ENCODE results near the gene PVRIG.
"Not testable (repeated sequence)": the region's sequence is repeated elsewhere in the genome, so short reads cannot be mapped to it uniquely, and the experiment has no call there.

PVRIG gene

DNA sequence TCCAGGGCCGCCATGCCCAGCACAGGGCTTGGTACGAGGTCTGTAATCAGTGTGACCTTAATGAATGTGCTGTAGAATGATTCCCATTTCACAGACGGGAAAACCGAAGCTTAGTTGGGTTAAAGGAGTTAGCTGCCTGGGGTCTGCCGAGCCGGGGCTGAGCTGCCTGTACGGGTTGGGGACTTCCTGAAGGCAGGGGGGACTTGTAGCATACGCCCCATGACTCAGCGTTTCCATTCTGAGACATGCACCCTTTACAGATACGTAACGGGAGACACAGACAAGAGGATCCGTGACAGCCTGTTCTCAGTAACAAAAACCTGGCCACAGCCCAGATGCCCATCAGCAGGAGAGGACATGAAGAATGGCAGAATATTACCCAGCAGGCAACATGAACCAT lies 23.6 kb downstream of the PVRIG start:
- DNase-seq, result peak; percentile 81

DNA sequence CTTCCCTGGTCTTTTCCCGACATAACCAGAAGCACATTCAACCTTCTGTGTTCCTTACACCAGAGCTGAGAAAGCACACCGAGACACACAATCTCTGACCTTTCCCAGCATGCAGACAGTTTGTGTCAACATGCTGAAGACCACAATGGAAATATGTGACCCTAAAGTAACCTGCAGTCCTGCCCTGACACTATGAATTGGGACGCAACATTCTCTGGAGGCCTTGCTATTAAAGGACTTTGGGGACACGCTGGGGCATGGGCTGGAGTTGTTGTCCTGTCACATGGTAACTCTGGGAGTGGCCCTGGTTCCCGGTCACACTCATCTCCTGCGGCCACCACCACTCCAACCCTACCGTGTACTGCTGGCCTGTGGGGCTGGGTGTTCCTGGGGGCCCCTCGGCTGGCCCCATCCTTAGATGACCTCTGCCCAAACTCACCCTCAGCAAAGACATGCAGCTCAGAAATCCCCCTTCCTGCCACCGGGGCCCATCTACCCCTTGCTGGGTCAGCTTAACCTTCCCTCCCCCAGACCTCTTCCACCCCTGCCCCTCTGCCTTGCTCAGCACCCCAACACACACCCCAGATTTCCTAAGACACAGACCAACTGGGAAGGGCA lies 25.3 kb downstream of the PVRIG start:
- not testable (repeated sequence) for DNase-seq

DNA sequence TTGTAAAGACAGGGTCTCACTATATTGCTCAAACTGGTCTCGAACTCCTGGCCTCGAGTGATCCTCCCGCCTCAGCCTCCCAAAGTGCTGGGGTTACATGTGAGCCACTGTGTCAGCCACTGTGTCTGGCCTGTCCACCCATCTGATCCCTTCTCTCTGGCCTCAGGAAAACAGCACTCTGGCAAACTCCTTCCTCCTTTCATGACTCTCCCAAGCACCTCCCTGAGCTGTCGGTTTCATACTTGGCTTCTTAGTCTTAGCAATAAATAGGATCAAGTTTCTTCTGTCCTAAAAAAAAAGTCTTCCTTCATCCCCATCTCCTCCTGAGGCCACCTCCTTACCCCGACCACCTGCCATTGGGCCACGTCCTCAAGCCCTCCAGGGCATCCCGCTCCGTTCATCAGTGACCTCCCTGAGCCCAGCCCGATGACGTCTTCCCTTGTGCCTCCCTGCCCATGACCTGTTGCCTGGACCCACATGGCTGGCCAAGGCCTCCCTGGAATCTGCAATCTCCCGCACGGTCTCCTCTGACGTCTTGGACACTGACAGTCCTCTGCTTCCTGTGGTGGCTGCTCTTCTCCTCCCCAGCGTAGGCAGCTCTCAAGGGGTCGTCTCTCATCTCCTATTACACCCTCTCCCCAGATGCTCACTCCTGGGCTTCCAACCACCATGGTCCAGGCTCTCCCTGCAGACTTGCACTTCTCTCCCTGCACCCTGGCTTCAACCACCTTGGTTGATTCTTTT lies 26.5 kb downstream of the PVRIG start:
- not testable (repeated sequence) for DNase-seq

DNA sequence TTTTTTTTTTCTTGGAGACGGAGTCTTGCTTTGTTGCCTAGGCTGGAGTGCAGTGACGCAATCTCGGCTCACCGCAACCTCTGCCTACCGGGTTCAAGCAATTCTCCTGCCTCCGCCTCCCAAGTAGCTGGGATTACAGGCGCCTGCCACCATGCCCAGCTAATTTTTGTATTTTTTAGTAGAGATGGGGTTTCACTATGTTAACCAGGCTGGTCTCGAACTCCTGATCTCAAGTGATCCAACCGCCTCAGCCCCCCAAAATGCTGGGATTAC lies 27.1 kb downstream of the PVRIG start:
- DNase-seq, result not testable (repeated sequence)

DNA sequence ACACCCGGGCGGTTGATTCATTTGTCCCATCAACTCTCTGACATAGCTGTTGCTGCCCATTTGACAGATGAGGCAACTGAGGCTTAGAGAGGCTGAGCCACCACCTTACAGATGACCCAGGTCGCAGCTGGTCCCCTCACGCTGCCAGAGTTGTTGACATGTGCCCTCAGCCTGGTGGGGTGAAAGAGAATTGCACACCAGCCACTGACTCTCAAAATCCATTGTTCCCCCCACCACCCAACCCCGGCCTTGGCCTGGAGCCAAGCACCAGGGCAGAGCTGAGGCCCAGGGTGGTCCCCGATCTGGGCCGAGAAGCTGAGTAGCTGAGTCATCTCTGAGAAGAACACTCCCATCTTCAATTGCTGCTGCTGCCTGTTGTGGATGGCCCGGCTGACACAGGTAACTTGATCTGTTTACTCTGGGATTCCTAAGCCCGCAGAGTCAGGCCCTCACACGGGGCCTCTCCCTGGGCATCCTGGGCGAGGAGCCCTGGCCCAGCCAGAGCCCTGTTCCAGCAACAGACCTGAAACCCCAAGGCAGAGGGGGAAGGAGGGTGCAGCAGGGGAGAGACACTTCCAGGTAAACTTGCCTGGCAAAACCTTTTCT lies 27.5 kb downstream of the PVRIG start:
- no peak for DNase-seq

DNA sequence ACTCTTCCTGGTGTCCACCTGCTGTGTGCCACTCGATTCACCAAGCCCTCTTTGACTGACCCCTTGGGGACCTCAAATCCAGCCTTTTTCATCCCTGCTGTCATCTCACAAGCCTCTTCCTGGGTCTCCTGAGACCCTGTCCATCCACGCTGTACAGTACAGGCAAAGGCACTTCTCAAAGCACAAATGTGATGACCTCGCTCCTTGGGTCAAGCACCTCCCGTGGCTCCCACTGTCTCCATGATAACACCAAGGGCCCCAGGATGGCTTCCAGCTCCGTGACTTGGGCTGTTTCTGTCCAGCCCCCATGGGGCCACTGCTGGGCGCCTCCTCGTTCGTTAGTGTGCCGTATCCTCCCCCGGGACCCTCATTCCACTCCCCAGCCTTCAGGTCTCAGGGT lies 28.7 kb downstream of the PVRIG start:
- DNase-seq, result no peak

DNA sequence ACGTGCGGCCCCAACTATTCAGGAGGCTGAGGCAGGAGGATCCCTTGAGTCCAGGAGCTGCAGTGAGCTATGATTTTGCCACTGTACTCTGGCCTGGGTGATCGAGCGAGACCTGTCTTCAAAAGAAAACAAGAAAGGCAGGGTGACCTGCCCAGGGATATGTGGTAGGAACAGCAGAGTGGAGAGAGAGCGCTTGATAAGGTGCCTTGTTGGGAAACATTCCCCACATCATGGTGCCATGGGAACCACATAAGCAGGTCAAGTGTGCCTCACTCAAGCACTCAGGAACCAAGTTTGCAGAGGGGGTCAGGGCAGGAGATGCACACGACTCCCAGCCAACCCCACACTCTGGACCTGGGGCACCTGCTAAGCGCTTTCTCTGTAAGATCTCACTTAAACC lies 37.3 kb downstream of the PVRIG start:
- DNase-seq, result no peak

DNA sequence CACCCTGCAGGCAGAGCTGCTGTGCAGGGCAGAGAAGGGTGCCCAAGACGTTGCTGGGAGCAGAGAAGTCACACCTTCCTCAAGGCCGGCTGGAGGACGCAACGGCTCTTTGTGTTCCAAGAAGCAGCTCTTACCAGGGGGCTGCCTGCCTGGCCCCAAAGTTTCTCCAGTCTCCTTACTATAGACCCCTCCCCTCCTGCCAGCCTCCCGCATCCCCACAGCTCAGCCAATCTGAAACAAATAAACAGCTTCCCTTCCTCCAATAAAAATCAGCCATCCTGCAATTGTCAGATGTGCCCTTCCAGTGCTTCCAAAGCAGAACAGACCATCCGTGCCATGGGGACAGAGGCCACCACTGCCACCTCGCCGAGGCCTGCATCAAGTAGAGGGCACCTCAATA lies 40.2 kb downstream of the PVRIG start:
- not testable (repeated sequence) for DNase-seq

DNA sequence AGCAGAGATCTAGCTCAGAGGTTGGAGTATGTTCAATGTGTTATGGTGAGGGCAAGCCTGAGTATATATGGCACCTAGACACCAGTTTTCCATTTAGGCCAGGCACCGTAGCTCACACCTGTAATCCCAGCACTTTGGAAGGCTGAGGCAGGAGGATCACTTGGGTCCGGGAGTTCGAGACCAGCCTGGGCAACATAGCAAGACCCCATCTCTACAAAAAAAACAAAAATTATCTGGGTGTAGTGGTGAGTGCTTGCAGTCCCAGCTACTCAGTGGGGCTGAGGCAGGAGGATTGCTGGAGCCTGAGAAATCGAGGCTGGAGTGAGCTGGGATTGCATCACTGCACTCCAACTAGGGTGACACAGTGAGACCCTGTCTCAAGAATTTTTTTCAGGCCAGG lies 43.1 kb downstream of the PVRIG start:
- not testable (repeated sequence) for DNase-seq

DNA sequence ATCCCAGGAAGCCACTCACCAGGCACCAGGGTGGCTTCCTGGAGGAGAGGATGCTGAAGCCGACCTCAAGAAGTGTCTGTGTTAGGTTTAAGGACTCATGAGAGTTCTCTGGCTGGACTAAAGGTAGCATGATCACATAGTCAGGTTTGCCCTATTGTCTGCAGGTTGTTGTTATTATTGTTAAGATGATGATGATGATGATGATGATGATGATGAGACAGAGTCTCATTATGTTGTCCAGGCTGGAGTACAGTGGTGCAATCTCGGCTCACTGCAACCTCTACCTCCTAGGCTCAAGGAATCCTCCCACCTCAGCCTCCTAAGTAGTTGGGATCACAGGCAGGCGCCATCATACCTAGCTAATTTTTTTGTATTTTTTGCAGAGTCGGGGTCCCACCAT lies 44.5 kb downstream of the PVRIG start:
- DNase-seq, result not testable (repeated sequence)

DNA sequence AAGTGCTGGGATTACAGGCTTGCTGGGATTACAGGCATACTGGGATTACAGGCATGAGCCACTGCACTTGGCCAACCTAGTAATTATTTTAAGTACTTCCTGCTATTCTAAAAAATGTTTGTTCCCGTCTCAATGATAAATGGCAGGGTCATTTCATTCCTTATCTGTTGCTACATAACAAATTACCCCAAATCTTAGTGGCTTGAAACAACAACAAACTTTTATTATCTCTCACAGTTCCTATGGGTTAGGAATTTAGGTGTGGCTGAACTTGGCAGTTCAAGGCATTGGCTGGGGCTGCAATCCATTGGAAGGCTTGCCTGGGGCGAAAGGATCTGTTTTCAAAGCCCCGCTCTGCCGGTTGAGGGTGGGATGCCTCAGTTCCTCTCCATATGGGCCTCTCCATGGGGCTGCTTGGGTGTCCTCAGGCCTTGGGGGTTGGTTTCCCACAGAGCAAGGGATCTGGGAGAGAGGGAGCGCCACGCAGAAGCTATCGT lies 45.0 kb downstream of the PVRIG start:
- not testable (repeated sequence) for DNase-seq

DNA sequence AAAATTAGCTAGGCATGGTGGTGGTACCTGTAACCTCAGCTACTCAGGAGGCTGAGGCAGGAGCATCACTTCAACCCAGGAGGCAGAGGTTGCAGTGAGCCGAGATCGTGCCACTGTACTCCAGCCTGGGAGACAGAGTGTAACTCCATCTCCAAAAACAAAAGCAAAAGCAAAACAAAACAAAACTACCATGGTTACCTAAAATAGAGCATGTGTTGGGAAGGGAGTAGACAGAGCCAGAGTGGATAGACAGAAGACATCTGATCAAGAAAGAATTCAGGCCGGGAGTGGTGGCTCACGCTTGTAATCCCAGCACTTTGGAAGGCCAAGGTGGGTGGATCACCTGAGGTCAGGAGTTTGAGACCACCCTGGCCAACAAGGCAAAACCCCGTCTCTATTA lies 46.1 kb downstream of the PVRIG start:
- not testable (repeated sequence) for DNase-seq

DNA sequence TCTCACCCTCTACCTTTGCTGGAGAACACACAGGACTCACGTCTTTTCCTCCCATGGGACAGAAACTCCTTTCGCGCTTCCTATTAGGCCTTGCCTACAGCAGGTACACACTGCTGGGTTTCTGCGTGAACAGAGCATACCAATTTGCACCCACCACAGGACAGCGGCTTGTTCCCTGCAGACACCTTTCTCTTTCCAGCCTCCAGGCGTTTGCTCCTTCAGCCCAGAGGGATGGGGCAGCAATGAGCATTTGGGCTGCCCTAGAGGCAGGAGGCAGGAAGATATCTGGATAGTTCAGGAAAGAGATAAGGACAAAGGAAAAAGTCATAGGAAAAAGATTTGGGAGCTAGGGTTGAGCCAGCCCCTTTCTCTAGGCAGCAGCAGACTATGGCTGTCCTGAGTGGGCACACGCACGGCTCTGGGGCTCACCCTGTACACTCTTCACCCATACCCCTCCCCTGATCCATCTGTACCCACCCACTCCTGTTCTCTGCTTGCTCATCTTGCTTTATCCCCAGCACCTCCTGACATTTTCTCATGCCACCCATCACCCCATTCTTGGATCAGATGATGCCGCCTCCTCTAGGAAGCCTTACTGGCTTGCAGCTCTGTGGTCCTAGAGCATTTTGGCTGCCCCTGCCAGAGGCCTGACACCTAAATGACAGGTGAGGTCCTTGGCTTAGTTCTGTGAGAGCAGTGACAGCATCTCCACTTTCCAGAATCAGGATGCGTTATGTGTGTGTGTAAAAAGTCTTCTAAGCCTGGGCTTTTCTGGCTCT lies 47.0 kb downstream of the PVRIG start:
- no peak for DNase-seq

DNA sequence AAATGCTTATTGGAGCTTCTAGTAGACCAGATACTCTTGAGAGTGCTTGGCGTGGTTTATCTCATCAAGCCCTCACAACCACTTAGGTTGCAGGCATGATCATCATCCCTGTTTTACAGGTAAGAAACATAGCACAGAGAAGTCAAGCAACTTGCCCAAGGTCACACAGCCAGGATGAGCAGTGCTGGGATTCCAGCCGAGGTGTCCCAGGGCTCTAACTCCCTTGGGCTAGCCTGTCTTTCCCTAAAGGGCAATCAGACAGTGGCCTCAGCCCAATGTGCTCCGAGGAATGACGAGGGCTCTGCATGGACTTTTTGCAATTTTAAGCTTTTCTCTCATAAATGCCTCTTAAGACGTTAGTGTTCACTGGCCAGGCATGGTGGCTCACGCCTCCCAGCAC lies 47.9 kb downstream of the PVRIG start:
- DNase-seq, result no peak

DNA sequence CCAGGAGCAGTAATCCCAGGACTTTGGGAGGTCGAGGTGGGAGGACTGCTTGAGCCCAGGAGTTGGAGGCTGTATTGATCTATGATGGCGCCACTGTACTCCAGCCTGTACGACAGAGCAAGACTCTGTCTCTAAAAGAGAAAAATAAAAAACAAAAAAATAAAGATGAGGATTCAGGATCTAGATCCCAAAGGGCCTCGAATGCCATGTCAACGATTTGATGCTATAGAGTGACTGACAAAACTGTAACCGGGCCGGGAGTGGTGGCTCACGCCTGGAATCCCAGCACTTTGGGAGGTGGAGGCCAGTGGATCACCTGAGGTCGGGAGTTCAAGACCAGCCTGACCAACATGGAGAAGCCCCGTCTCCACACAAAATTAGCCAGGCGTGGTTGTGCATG lies 49.1 kb downstream of the PVRIG start:
- not testable (repeated sequence) for DNase-seq

DNA sequence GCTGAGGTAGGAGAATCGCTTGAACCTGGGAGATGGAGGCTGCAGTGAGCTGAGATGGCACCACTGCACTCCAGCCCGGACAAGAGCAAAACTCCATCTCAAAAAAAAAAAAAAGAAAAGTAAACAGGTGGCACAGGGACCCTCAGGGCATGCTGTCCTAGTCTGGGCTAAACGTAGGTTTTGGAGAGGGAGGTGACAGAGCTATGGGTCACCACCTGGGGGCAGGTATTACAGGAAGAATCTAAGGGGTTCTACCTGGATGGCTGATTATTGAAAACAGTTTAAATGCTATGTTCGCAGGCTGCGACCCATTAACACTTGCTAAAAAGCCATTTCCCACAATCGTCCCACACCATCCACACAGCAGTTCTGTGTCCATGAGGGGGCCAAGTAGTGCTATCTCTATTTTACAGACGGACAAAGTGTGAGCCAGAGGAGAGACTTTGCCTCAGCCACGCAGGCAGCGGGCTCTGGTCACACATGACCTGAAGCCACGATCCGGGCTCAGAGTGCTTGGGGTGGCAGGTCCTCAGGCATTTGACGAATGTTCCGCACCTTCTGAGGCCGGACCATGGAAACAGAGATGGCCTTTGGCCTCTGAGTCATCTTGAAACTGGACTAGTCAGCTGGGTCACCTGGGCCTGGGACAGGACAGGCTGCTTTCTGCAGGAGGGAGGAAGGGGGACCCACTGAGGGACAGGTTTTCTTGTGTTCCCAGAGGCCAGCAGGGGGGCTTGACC lies 49.7 kb downstream of the PVRIG start:
- not testable (repeated sequence) for DNase-seq

DNA sequence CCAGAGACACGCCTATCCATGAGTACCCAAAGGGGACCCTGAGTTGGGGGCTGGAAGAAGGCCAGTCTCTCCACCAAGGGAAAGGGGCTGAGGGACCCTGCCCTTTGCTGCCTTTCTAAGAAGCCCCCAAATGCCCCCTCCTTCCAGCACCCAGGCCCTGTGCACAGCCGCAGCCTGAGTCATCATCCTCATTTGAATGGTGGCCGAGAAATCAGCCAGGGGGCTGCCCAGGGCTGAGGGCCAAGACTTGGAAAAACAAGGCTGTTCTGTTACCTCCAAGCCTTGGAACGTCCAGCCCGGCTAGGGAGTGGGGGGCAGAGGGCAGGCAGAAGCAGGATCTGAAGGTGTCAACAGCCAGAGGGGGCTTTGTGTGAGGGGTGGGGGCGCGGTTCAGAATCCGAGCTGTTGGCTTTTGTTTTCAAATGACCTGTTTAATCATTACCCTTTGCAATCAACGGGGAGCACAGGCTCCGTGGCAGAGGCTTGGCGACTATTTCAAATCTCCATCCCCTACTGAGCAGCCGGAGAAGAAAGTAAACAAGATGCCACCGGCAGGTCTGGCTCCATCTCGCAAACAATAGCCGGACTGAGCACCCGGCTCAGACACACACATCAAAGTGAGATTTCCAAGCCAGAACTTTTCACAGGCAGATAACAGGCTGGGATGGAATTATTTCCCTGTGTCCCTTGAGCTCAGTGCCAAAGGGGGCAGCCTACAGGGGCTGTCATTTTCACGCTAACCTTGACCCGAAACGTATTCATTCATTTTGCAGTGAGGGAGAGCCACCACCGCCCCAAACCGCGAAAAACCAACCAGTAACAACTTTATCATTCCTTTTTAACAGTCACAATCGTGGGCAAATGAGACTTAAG lies 50.5 kb downstream of the PVRIG start:
- not testable (repeated sequence) for DNase-seq

Data from activated CD8-positive, alpha-beta memory T cell treated with anti-CD3 and anti-CD28 coated beads for 24 hours (primary cell).